HG03460 (cell line): Measurements from ENCODE around the gene ITPR1.

ENCODE experiments used
- ATAC-seq: cut with Tn5 transposase; IDR thresholded peaks from one replicate; pipeline ENCODE4 v1.9.1; 2021; ENCODE audit not compliant: unreplicated experiment

ITPR1 gene

GRCh38 chr3:4629095-4630007 is 136.2 kb downstream of the ITPR1 start:
- ATAC-seq, result no peak

DNA sequence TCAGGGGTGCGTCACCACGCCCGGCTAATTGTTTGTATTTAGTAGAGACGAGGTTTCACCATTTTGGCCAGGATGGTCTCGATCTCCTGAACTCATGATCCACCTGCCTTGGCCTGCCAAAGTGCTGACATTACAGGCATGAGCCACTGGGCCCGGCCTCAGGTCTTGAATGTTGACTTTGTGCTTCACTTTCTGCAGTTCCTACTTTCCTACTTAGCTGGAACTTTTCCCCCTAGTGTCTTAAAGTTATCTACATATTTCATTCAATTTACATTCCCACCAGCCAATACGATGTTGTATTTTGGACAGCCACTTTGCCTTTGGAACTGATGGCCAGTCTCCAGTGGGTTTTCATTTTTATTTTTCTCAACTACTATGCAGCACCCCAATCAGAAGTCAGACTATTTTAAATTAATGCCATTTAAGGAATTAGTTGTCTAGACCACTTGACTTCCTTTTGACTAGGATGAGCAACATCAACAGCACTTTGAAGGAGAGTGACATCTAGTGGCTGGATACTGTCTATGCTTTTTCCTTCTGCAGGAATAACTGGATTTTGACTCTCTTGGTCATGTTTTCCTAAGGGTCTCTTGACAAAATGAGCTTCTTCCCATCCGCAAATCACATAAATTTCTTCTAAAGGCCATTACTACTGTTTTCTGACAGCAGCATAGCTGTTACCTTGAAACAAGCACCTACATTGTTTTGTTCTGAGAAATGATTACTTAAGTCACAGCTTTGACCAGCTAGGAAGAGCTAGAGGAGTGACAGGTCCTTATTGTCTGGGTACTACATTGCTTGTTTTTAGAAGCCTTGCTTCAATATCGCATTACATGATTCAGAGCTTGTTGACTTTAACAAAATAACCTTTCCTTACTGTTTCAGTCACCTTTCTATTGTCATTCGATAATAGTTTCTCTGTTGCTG is 140.2 kb downstream of the ITPR1 start:
- no peak for ATAC-seq

DNA sequence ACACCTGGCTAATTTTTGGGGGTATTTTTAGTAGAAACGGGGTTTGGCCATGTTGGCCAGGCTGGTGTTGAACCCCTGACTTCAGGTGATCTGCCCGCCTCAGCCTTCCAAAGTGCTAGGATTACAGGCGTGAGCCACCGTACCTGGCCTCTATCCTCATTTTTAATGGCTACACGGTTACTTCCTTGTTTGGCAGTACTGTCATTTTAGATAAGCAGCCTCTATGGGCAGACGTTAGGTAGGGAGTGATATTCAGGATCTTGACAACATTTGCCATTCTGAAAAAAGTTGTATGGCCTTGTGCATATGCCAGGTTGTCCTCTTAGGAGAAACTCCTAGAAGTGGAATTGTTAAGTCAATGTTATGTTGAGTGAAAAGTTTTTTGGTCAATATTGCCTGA is 141.7 kb downstream of the ITPR1 start:
- ATAC-seq, result no peak

DNA sequence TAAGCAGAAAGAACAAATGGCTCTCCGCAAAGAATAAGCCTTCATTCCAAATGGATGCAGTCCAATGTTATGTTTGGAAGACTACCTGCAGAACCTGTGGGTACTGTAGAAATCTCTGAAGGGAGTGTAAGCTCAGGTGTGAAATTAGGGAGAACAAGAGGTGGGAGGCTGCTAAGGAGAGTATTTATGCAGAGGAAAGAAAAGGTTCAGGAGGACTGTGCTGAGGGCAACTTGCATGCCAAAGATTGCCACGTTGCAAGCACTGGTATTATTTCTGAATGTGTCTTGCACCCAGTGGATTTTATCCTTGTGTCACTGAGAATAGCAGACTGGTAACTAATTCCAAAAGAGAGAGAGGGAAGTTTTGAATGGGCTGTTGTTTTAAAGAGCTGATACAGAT is 144.1 kb downstream of the ITPR1 start:
- ATAC-seq, result no peak

DNA sequence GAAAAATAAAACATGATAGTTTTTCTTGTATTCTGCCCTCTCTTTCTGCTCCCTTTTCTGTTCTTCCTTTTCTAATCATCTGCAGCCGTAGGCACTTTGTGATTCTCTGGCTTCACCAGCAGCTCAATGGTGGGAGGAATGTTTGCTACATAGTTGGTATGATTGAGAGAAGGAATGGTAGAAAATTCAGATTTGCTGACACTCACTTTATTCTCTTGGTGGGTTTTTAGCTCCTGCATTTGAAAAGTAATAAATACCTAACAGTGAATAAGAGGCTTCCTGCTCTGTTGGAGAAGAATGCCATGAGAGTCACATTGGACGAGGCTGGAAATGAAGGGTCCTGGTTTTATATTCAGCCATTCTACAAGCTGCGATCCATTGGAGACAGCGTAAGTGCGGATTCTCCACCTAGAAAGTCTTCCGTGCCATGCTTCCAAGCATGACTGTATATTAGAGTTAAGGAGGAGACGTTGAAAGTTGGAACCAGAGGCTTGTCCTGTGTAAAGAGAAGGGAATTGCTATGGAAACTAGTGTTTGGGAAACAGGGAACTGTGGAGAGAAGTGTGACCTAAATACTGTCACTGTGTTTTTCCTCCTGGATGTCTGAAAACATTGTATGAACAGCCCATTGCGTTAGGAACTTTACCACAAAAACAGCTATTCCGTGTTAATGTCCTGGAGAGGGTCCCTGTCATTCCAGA is 148.9 kb downstream of the ITPR1 start:
- no peak for ATAC-seq

GRCh38 chr3:4642611-4643010 is 149.5 kb downstream of the ITPR1 start:
- ATAC-seq, result no peak

- ATAC-seq, result no peak
Measured at GRCh38 chr3:4643904-4644547, 150.9 kb downstream of the ITPR1 start.

DNA sequence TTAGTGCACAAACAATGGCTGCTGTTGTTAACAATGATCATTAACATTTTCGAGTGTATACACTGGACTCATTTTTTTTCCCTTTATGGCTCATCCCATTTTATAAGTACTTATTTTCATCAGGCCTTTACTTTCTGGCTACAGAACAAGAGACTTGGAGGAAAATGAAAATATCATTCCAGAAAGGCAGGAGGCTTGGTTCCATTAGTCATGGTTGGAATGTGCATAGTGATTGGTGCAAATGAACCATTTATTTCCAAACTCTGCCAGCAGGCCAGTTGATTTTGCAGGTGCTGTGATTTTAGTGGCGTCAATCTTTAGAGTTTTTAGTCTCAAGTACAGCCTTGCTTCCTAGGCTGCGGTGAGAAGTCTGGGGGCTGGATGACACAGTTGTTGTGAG is 151.8 kb downstream of the ITPR1 start:
- no peak for ATAC-seq

DNA sequence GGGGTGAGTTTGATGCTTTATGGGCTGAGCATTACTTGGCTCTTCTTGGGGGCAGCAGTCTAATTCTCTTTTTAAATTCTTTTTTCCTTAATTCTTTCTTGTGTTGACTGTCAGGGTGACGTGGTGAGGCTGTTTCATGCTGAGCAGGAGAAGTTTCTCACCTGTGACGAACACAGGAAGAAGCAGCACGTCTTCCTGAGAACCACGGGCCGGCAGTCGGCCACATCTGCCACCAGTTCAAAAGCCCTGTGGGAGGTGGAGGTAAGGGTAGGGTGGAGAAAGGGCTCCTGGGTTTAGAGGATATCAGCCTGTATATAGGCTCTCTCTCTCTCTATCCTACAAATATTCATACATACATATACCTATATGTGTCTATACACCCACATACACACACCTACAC is 152.3 kb downstream of the ITPR1 start:
- ATAC-seq, result no peak

DNA sequence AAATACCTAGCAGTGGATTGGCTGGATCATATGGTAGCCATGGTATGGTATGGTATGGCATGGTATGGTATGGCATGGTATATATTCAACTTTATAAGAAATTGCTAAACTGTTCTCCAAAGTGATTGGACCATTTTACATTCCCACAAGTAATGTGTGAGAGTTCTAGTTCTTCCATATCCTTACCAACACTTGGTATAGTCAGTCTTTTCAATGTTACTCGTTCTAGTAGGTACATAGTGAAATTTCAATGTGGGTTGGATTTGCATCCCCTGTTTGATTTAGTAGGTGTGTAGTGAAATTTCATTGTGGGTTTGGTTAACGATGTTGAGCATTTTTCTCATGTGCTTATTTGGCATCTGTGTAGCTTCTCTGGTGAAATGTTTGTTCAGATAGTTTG is 154.3 kb downstream of the ITPR1 start:
- ATAC-seq, result no peak

DNA sequence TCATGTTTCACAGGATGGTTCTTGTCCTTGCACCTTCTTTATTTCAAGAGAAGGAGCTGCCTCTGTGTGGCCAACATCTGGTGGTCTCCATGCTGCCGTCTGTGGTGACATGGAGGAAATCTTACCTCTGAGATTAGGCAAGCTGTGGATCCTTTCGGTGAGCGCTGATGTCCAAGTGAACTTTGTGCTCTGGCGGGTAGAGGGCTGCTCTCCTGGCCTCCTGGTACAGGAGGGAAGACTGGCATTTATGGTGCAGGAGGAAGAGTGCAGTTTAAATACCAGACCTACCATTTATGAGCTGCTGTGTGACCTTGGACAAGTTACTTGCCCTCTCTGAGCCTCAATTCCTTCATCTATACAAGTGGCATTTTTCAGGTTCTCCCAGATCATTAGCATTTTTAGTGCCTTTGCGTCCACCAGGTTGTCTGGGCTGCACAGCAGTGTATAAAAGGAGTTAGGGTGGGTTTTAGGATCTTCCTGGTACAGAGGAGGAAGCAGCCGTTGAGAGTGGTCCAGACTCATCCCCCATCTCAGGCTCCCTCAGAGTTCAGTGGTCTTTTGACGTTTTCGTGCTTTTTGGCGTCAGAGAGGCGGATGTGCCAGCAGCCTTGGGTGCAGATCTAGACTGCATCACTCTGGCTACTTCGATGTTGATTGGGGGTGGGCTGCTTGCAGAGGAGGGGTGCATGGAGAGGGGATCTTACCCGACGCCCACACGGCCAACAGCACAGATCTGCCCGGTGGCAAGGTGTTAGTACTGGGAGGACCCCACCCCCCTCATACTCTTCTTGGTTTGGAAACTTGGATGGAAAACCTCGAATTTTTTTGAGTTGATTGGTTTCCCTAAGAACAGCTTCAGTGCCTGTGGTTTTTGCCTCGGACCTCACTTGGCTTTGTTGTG is 162.2 kb downstream of the ITPR1 start:
- no peak for ATAC-seq

GRCh38 chr3:4656059-4656458 is 162.9 kb downstream of the ITPR1 start:
- no peak for ATAC-seq

GRCh38 chr3:4656626-4657328 is 163.6 kb downstream of the ITPR1 start:
- no peak for ATAC-seq

DNA sequence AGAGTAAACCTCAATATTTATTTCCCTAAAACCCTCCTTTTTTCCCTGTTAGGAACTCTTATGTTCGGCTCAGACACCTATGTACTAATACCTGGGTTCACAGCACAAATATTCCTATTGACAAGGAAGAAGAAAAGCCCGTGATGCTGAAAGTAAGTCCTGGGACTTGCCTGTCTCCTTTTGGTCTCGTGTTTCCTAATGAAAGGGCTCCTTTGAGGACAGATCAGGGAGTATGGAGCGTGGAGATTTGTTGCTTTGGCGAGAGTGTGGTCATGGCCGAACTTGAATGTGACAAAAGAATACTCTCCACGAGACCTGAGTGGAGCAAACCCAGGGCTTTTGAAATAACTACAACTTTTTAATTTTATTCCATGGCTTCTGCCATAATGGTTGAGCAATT is 167.8 kb downstream of the ITPR1 start:
- ATAC-seq, result no peak

DNA sequence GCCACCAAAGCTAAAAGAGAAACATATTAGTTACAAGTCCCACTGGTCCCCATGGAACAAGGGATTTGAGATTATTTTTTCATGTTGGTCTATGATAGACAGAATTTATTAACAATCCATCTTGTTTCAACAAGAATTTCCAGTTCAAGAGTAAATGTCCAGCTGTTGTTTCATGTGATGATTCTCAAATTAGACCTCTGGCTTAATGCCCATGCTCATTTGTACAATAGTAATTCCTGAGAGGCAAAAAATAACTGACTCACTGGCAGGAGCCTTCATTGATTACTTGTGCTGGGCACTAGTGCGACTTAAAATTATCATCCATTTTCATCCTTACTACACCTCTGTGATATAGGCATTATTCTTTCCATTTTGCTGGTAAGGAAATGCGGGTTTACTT is 171.3 kb downstream of the ITPR1 start:
- ATAC-seq, result no peak

DNA sequence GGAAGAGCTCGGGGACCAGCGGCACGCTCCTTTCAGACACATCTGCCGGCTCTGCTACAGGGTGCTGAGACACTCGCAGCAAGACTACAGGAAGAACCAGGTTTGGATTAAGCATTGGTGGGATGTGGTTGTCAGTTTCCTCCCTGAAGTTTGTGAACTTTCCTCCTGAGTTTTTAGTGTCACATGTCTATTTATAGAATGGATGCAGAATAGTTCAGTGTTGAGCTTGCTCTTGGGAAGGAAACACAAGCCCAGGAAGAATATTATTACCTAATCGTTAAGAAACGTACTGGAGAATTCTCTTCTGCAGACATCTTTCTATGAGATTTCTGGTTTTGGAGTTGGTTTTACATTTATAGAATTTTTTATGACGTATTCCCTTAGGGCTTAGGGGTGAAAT is 172.0 kb downstream of the ITPR1 start:
- no peak for ATAC-seq

DNA sequence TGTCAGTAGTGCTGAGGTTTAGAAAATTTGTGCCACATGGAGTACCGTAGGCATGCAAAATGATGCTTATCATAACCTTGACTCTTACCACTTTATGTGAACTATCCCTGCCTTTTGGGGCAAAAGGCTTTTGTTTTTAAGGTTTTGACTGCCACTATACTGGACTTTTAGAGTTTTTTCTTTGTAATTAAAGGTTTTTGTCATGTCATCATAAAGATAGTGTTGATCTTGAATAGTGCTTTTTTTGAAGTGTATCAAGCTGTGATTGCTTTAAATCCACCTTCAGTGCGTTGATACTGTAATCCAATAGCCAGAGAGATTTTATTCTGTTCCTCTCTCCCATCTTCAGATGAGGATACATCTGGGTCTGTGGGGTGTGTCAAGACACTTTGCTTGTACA is 172.9 kb downstream of the ITPR1 start:
- ATAC-seq, result no peak

DNA sequence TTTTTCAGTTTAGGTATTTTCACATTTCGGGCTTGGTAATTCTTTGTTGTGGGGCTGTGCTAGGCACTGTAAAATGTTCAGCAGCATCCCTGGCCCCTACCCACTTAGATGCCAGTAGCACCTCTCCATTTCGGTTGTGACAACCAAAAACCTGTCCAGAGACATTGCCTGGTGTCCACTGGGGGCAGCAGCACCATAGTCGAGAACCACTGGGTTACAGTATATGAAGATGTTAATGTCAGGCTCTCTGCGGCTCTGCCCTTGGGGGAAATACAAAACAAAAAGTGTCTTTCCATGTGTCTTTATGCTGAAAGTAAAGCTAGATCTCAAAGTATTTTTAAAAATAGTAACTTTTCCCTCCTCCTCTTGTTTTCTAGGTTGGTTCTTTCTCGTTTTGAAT is 177.2 kb downstream of the ITPR1 start:
- ATAC-seq, result no peak

- ATAC-seq, result no peak
Measured at GRCh38 chr3:4672725-4673275, 179.7 kb downstream of the ITPR1 start.
